ENCODE measurements around the gene GH1. TPM values are rescaled to one million over a fixed set of nuclear protein-coding genes. Genes with fewer than 3 reads are reported as not detected.

GH1 gene
- total RNA-seq, 1 experiment from 2014 or later: not detected

- no TSS peak for BruUV-seq (replicated peaks)
- H3K27me3 ChIP-seq (ENCODE audit: control insufficient read depth, insufficient read depth, low read length): no peaks in the 10 kb centered on the region
- in situ Hi-C loops (cut with HindIII; ENCODE audit: low pct_unique_long_range_greater_than_20kb, low sequenced_read_pairs) (no loop called here), intact Hi-C loops (cut with micrococcal nuclease; ENCODE audit: unreplicated experiment) (no loop called here)
- ATAC-seq: no peak
- CTCF ChIA-PET: interaction anchor here (0.6 to 1.6 kb wide), 9 partner anchors 10 to 165 kb away, joined by 3 to 14 read pairs (median 5); partner anchors contain the start of genes CSHL1 and GH1
- no peak overlapping the region for H3K27ac ChIP-seq (ENCODE audit: low read length)
- no peak for DNase-seq (ENCODE audit: low read depth, low spot score)
- H3K9me3 ChIP-seq (ENCODE audit: control insufficient read depth, insufficient read depth, low read depth, low read length): no peaks in the 10 kb centered on the region
- H3K4me3 ChIP-seq (ENCODE audit: low read depth in 2 of 2, low read length in 2 of 2): no peak overlapping the region
- no peaks in the 10 kb centered on the region for H3K36me3 ChIP-seq (ENCODE audit: control insufficient read depth, insufficient read depth, low read length)
- no peaks in the 10 kb centered on the region for H3K4me1 ChIP-seq (ENCODE audit: control insufficient read depth, insufficient read depth, low read length)
- POLR2A ChIA-PET: no interaction called here
- no peak for TF ChIP-seq REST (IDR thresholded peaks at IDR 0.05; ENCODE audit: insufficient read depth in 1 of 2, low read depth in 2 of 2, low read length in 1 of 2)
- no peak for TF ChIP-seq CTCF (IDR thresholded peaks at IDR 0.05)
- TF ChIP-seq TCF7L2 (IDR thresholded peaks at IDR 0.05; ENCODE audit: low read depth, low read length): no peak
- TF ChIP-seq POLR2AphosphoS5 (IDR thresholded peaks at IDR 0.05; ENCODE audit: low read depth, low read length): no peak
- no peak for TF ChIP-seq SIN3A (IDR thresholded peaks at IDR 0.05; ENCODE audit: borderline replicate concordance, insufficient read depth, low read depth, low read length)
Measured at GRCh38 chr17:63945784-63946439, 27.3 kb upstream of the GH1 start.

- BruUV-seq (replicated peaks): no TSS peak
- ATAC-seq (no peak), DNase-seq (ENCODE audit: low read depth, low spot score) (no peak)
- no peaks in the 10 kb centered on the region for H3K27me3 ChIP-seq (ENCODE audit: control insufficient read depth, insufficient read depth, low read length)
- H3K27ac ChIP-seq (ENCODE audit: low read length): no peak overlapping the region
- intact Hi-C loops (cut with micrococcal nuclease; ENCODE audit: unreplicated experiment) (no loop called here), in situ Hi-C loops (cut with HindIII; ENCODE audit: low pct_unique_long_range_greater_than_20kb, low sequenced_read_pairs) (no loop called here)
- H3K36me3 ChIP-seq (ENCODE audit: control insufficient read depth, insufficient read depth, low read length): no peaks in the 10 kb centered on the region
- H3K4me1 ChIP-seq (ENCODE audit: control insufficient read depth, insufficient read depth, low read length): no peaks in the 10 kb centered on the region
- ChIA-PET POLR2A (no interaction called here), CTCF (no interaction called here)
- TF ChIP-seq REST (IDR thresholded peaks at IDR 0.05; ENCODE audit: insufficient read depth in 1 of 2, low read depth in 2 of 2, low read length in 1 of 2): no peak
- H3K4me3 ChIP-seq (ENCODE audit: low read depth in 2 of 2, low read length in 2 of 2): no peak overlapping the region
- H3K9me3 ChIP-seq (ENCODE audit: control insufficient read depth, insufficient read depth, low read depth, low read length): no peaks in the 10 kb centered on the region
Measured at GRCh38 chr17:63944736-63945499, 26.3 kb upstream of the GH1 start.

Measured in Panc1 (cell line).